HG03135 (cell line): ENCODE results near the gene HS3ST3B1.

Experiments used
- ATAC-seq: cut with Tn5 transposase; IDR thresholded peaks from one replicate; pipeline ENCODE4 v1.9.1; 2021; ENCODE audit warnings: mild to moderate bottlenecking, moderate library complexity; ENCODE audit not compliant: unreplicated experiment

HS3ST3B1 gene

GRCh38 chr17:14300575-14301278 is at the start of gene HS3ST3B1:
TSS of gene HS3ST3B1 (plus strand) at chr17:14301081. CDS start at chr17:14301519, 438 bp downstream.
- ATAC-seq, result peak; percentile 84

- no peak for ATAC-seq
These were observed 39.5 kb upstream of the HS3ST3B1 start for GRCh38 chr17:14261406-14261805.

GRCh38 chr17:14268264-14268663 is 32.6 kb upstream of the HS3ST3B1 start:
- no peak for ATAC-seq

GRCh38 chr17:14269473-14269872 is 31.4 kb upstream of the HS3ST3B1 start:
- ATAC-seq, result no peak

GRCh38 chr17:14270508-14270907 is 30.4 kb upstream of the HS3ST3B1 start:
- ATAC-seq, result no peak

- ATAC-seq, result no peak
These were observed 24.2 kb upstream of the HS3ST3B1 start for GRCh38 chr17:14276535-14277250.

GRCh38 chr17:14281530-14281929 is 19.4 kb upstream of the HS3ST3B1 start:
- ATAC-seq, result no peak

GRCh38 chr17:14282726-14283125 is 18.2 kb upstream of the HS3ST3B1 start:
- ATAC-seq, result no peak

GRCh38 chr17:14289162-14289561 is 11.7 kb upstream of the HS3ST3B1 start:
- ATAC-seq, result no peak

- ATAC-seq, result no peak
These were observed 6.0 kb upstream of the HS3ST3B1 start for GRCh38 chr17:14294876-14295275.

GRCh38 chr17:14295676-14296075 is 5.2 kb upstream of the HS3ST3B1 start:
- no peak for ATAC-seq

GRCh38 chr17:14296166-14296910 is 4.5 kb upstream of the HS3ST3B1 start:
- ATAC-seq, result no peak

GRCh38 chr17:14297161-14297851 is 3.6 kb upstream of the HS3ST3B1 start:
- ATAC-seq, result no peak

- ATAC-seq, result no peak
These were observed 2.5 kb upstream of the HS3ST3B1 start for GRCh38 chr17:14298221-14298946.

- ATAC-seq, result no peak
These were observed 2.0 kb upstream of the HS3ST3B1 start for GRCh38 chr17:14298947-14299279.

GRCh38 chr17:14299280-14300141 is 1.4 kb upstream of the HS3ST3B1 start:
- ATAC-seq, result no peak

GRCh38 chr17:14301279-14302090 is 604 bp downstream of the HS3ST3B1 start:
- ATAC-seq, result peak; percentile 3

GRCh38 chr17:14302091-14302430 is 1.2 kb downstream of the HS3ST3B1 start:
- no peak for ATAC-seq
